GM21528 (cell line): ENCODE data around the gene RFX7.

Source experiments
- ATAC-seq: cut with Tn5 transposase; IDR thresholded peaks from one replicate; pipeline ENCODE4 v1.9.1; 2021; ENCODE audit warnings: mild to moderate bottlenecking, moderate library complexity; ENCODE audit not compliant: unreplicated experiment, low FRiP score

The RFX7 gene

DNA sequence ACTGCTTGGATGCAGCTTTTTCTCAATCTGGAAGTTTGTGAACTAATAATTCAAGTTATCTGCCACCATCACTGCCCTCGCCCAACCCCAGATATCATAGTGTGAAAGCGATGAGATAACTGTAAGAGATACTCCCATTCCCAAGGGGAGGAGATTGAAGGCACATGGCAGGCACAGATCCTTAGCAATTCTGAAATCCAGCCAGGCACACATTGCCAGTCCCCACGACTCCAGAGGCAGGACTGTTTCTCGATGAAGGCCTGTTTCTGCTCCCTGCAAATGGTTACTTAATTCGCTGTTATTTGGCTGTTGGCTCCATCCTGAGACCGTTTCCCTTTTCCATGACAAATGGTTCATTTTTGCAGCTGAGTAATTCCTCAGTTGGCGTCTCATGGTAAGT is 187.1 kb downstream of the RFX7 start:
- no peak for ATAC-seq

GRCh38 chr15:56053046-56053400 is 190.7 kb downstream of the RFX7 start:
- no peak for ATAC-seq

GRCh38 chr15:56052395-56053045 is 191.2 kb downstream of the RFX7 start:
- no peak for ATAC-seq

- ATAC-seq = no peak
Measured at GRCh38 chr15:56051676-56052075, 192.0 kb downstream of the RFX7 start.

- ATAC-seq = no peak
Measured at GRCh38 chr15:56049577-56049976, 194.1 kb downstream of the RFX7 start.

DNA sequence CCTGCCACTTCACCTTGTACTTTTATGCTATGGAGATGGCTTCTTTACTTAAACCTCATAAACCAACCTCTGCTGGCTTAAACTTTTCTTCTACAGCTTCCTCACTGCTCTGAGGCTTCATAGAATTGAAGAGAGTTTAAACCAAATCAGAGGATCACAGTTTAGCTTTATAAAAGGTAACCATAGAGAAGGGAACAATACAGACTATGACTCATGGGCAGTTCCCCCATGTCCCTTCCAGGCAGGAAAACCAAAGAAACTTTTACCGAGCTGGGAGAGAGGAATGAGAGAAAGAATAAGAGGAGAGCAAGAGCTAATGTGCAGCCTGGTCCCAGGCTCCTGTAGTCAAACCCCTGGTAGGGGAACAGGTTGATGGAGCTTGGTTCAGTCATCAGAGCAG is 196.3 kb downstream of the RFX7 start:
- ATAC-seq = no peak

- no peak for ATAC-seq
Measured at GRCh38 chr15:56045068-56045748, 198.5 kb downstream of the RFX7 start.

DNA sequence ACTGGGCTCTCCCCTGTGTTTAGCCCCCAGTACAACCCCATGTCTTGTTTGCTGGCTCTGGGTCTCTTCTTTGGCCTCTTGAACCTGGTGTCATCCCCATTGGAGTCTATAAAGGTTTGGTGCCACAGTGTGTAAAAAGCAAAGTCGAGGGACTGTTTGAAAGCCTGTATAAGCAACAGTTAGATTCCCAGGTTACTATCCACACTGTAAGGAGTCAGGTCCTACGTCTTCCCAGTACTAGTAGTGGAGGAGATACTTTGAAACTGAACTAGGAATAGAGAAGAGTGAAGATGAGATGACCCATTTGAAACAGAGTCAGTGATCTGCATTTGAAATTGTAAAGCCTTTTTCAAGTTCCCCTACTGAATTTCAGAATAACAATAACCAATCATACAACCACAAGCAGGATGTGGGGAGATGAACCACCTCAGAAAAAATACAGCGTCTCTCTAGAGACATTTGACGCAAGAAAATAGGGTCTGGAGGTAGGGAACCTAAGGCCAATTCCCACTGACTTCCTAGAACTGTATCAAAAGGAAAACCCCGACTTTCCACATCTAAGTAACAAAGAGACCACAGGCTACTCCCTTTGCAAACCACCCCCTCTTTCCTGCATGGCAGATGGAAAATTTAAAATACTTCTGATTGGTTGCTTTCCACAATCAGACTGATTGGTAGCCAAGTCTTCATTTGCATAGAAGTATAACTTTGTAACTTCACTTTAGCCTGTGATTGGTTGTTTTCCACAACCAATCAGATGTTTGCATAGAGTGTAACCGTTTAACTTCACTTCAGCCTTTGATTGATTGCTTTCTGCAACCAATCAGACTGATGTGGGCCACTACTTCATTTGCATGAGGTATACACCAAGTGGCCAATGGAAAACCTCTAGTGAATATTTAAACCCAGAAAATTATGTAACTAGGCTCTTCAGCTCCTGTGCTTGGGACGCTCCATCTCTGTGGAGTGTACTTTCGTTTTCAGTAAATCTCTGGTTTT is 200.4 kb downstream of the RFX7 start:
- no peak for ATAC-seq

DNA sequence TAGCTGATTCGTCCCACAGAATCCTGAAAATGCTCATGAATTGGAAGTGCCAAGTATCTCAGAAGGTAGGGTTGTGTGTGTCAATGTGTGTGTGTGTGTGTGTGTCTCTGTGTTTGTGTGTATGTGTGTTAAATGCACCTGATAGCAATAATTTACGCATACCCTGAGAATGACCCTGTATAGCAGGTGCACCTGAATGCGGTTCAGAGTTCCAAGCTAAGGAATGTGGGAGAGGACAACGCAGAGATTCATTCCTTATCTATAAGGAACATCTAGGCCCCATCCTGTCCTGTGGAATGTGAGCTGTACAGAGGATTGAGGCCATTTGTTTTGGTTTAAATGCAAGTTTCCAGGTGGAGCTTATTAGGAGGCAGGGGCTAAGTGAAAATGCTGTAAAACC is 201.2 kb downstream of the RFX7 start:
- no peak for ATAC-seq

GRCh38 chr15:56042031-56042430 is 201.6 kb downstream of the RFX7 start:
- no peak for ATAC-seq

- ATAC-seq = no peak
Measured at GRCh38 chr15:56040081-56041035, 203.3 kb downstream of the RFX7 start.

DNA sequence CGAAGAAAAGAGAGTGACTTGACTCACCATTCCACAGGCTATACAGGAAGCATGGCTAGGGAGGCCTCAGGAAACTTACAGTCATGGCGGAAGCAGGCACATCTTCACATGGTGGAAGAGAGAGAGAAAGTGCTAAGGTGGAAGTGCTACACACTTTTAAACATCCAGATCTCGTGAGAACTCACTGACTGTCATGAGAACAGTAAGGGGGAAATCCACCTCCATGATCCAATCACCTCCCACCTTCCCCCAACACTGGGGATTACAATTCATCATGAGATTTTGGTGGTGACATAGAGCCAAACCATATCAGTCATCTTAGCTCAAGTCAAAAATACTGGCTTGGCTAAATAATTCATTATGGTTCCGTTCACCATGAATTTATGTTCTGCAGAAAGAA is 205.0 kb downstream of the RFX7 start:
- no peak for ATAC-seq

DNA sequence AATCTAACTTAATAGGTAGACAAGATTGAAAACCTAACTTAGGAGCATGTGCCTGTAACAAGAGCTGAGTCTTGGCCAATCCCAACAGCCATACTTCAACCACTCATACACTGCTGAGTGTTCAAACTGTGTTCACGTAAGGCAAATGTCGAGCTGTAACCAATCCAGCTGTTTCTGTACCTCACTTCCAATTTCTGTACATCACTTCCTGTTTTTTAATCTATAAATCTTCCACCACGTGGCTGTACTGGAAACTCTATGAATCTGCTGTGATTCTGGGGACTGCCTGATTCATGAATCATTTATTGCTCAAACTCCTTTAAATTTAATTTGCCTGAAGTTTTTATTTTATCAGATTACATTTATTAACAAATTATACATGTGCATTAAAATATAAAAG is 205.7 kb downstream of the RFX7 start:
- ATAC-seq = no peak
